Measurements from ENCODE around the gene PAK4.
"Not testable (repeated sequence)": the region's sequence is repeated elsewhere in the genome, so short reads cannot be mapped to it uniquely, and the experiment has no call there.

The PAK4 gene

DNA sequence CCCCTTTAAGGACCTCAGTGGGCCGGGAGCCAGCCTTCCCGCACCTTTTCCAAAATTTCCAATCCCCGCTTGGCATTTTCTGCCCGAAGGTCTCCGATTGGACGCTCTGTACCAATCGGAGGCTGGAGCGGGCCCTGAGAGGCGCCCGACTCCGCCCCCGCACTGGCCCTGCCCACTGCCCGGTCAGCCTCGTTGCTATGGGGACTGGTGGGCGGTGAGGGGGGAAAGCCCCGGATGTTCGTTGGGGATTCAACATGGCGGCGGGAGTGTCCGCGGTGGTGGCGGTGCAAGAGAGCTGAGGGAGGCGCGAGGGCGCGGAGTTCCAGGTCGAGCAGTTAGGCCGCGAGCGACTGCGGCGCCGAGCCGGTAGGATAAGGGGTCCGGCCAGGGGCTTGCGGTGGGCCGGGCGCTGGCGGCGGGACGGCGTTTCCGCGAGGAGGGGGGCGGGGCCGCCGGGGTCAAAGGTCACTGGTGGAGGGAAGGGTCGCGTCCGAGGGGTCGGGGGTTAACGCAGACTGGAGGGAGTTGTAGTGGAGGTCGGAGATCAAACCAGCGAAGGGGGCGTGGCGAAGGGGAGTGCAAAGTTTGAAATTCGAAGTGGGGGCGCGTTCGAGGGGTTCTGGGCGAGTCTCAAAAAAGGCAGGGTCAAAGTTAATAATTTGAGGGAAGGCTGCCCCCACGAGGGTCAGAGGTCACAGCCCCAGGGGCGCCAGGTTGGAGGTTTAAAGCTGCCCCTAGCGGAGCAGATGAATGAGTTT, at the start of gene PAK4:
PAK4 (plus strand) TSS at position 233 of the 758 bp plus-strand sequence. CDS start 43,768 bp downstream, outside the sequence.
- peak; percentile 97 for DNase-seq

DNA sequence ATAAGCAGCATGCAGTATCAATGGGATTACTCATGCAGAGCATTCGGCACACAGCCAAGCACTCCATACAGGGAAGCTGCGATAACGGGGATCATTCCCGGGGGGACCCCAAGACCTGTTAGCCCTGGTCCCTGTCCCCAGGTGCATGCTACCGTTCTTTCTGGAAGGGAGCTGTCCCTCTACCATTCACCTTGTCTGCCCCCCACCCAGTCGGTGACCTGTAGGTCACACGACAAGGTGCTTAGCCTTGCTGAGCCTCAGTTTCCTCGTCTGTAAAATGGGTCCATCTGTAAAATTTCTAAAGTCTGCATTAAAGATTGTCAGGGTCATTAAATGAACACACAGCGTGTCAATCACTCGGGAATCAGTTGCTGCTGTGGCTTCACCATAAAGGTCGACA, 48.3 kb upstream of the PAK4 start:
- no peak for DNase-seq

DNA sequence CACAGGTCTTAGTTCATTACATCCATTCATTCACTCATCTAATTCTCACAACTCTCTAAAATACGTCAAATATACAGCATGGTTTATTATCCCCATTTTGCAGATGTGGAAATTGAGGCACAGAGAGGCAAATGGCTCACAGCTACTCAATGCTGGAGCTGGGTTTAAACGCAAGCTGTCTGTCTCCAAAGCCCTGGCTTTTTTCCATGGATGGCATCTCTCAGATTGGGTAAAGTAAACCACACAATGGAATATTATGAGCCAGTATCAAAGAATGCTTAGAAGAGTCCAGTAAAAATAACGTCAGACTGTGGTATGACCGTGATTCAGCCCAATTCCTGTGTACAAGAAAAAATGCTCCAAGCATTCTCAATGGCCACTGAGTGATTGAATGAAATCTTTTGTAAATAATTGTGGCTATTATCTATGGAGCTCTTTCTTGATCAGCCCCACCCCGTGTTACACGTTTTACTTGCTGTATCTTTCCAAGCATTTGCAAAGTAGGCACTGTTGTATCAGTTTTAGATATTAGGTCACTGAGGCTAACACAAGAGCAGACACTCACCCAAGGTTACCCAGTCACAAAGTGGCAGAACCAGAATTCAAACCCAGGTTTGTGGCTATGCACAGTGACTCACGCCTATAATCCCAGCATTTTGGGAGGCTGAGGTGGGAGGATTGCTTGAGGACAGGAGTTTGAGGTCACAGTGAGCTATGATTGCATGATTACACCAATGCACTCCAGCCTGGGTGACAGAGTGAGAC, 47.0 kb upstream of the PAK4 start:
- DNase-seq, result no peak

DNA sequence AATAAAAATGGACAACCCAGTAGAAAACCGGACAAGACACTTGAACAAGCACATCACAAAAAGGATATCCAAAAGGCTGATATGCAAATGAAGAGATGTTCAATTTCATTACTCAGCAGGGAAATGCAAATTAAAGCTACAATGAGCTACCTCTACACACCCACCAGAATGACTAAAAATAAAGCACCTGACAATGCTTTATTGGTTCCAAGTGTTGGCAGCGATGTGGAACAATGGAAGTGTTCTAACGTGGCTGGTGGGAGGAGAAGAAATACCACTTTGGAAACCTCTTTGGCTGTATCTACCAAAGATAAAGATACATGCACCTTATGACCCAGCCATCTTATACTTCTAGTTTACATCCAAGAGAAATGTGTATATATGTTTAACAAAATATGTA, 45.2 kb upstream of the PAK4 start:
- no peak for DNase-seq

DNA sequence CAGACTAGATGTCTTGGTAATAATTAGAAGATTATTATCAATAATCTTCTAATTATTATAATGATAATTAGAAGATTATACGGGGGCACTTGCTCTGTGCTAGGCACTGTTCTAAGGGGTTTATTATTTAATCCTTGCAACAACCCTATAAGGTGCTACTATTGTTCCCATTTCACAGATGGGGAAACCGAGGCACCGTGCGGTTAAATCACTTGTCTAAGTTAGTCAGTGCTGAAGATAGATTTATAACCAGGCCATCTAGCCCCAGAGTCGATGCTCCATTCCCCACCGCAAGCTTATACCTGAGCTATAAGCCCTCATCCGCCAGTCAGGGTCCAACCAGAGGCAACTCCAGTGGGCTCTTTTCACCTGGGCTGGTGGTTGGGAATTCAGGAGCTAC, 43.4 kb upstream of the PAK4 start:
- DNase-seq, result no peak

DNA sequence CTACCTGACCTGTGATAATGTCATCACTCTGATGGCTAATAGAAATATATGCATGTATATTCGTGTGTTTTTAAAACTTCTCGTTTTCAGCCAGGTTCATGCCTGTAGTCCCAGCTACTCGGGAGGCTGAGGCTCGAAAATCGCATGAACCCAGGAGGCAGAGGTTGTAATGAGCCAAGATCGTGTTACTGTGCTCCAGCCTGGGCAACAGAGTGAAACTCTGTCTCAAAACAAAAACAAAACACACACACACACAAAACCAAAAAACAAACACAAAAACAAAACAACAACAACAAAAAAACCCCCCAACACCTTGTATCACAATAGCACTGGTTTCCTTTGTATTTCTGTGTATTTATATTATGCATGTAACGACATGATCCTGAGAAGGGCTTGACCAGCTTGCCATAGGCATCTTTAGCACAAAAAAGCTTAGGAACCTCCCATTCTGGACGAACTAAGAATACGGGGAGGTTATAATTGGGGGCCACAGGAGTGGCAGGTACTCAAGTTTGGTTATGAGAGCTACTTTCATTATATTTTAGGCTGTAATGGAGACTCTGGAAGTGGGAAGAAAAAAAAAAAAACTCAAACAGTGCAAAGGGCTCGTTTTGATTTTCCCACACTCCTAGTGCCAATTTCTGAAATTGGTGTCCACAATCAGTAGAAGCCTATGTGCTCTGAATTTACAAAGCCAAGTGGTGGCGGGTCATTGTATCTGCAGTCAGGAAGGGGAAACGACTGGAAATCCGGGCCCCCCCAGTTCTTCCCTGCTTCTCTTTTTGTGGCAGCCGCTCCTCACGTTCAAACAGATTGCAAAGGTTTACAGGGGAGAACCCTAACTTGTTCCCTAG, 42.6 kb upstream of the PAK4 start:
- no peak for DNase-seq

DNA sequence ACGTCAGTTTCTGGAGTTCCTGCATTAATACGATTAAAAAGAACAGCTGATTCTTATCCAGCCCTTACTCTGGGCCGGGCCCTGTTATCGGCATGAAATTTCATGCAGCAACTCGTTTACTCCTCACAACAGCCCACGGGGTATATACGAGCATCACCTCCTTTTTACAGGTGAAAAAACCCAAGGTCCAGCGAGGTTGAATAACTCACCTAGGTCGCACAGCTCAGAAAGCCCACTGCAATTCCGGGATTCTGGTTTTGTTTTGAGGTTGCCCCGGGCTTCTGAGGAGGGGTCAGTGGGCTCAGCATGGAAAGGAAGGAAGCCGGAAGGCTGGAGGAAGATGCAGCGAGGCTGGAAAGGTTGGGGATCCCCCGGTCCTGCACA, 42.0 kb upstream of the PAK4 start:
- peak; percentile 10 for DNase-seq

DNA sequence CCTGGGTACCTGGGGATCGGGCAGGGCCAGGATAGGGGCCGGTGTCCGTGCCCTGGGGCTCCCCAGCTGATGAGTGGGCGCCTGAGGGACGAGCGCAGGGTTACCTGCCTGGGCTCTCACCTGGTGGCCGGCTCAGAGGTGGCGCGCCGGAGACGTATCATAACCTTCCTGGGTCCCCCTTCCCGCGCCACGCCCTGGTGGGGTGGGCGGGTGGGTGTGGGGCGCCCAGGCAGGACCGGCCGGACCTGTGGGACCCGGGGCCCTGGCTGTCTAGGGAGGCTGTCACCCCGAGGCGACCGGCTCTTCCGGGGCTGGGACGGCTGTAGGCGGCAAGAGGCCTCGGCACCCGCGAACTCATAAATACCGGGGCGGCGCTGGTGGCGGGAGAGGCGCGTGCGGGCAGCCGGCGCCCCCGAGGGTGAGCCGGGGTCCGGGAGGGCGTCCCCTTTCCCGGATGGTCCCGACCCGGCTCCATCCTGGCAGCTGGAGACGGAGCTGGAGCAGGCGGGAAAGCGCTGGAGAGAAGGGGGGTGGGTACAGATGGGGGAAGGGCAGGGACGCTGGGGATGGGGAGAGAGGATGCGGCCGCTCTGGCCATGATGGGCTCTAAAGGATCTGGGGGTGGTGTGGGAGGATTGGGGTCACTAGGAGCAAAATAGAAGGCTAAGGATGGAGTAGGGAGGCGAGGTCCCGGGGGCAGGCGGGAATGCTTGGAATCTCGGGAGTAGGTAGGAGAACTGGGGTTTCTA, 41.4 kb upstream of the PAK4 start, which contains the start of gene ACP7:
ACP7 (plus strand) TSS at position 386 of the 749 bp plus-strand sequence. CDS start 902 bp downstream, outside the sequence.
- DNase-seq, result peak; percentile 22

DNA sequence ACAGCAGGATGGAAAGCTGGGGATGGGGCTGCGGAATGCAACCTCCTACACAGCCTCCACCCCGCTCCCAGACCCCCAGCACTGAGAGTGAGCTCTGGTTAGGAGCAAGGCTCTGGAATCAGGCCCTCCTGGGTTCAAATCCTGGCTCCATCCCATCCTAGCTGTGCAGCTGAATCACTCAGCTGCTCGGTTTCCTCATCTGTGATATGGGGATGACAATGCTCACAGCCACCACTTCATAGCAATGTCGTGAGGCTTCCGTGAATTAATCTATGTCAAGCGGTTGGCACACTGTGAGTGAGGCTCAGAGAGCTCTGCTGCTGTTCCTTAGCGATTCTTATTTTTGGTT, 40.9 kb upstream of the PAK4 start:
- no peak for DNase-seq

DNA sequence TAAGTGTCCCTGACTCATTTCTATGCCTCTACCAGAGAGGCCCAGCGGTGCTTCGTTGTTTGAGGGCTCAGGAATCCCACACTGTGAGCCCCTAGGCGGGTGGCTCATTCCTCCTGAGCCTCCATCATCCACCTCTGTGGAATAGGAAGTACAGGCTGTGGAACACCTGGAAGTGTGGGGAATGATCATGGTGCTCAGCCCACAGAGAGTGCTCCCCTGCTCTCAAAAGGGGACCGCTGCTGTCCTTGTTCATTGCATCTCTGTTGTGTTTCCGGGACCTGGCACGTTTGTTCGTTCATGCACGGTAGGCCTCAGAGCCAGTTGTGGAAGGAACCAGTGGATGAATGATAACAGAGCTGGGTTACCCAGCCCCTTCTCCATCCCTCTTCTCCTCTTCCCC, 40.2 kb upstream of the PAK4 start:
- DNase-seq, result no peak

DNA sequence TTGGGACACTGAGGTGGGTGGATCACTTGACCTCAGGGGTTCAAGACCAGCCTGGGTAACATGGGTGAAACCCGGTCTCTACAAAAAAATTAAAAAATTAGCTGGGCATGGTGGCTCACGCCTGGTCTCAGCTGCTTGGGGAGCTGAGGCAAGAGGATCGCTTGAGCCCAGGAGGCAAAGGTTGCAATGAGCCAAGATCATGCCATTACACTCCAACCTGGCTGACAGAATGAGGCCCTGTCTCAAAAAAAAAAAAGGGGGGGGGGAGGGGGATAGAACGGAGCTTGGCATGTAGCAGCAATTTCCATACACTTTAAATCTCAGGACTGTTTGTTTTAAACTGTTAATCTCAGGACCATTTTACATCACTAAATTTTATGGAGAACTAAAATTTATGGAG, 39.2 kb upstream of the PAK4 start:
- DNase-seq, result no peak

DNA sequence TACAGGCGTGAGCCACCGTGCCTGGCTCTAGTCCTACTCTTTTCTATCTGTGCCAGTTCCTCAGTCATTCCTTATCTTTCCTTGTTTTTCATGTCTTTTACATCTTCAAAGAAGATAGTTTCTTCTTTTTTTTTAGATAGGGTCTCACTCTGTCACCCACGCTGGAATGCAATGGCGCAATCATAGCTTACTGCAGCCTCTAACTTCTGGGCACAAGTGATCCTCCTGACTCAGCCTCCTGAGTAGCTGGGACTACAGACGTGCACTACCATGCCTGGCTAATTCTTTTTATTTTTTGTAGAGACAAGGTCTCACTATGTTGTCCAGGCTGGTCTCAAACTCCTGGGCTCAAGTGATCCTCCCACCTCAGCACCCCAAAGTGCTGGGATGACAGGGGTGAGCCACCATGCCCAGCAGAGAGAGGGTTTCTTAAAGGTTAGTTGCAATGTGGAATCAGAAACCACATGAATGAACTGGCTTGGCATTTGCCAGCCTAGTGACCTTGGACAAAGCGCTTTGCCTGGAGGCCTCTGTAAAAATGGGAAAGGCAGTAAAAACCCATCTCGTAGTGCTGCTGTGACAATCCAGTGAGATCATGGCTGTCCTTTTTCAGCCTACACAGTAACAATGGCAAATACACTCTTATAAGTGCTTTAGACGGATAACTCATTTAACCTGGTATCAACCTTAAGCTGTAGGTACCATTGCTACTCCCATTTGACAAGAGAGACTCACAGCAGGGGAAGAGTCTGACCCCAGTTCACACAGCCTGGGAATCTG, 37.5 kb upstream of the PAK4 start:
- no peak for DNase-seq

DNA sequence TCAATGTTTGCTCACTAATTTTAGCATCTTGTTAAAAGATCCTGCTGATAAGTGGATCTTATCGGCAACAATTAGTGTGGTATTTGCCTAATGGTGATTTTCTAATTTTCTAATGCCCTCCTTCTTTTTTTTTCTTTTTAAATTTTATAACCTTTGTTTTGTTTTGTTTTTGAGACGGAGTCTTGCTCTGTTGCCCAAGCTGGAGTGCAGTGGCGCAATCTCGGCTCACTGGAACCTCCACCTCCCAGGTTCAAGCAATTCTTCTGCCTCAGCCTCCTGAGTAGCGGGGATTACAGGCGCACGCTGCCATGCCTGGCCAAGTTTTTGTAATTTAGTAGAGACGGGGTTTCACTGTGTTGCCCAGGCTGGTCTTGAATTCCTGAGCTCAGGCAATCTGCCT, 35.6 kb upstream of the PAK4 start:
- not testable (repeated sequence) for DNase-seq

DNA sequence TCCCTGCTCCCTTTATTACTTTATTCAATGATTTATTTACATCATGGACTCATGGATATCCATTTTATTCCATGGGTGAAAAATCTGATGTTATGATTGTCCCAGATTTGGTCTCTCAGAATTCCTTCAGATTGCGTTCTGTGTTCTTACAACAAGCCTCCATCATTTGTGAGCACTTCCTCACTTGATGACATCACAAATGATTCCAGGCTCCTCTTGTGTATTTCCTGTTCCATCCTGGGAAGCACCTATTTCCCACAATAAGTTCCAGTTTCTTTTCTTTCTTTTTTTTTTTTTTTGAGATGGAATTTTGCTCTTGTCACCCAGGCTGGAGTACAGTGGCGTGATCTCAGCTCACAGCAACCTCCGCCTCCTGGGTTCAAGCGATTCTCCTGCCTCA, 34.7 kb upstream of the PAK4 start:
- DNase-seq, result no peak

DNA sequence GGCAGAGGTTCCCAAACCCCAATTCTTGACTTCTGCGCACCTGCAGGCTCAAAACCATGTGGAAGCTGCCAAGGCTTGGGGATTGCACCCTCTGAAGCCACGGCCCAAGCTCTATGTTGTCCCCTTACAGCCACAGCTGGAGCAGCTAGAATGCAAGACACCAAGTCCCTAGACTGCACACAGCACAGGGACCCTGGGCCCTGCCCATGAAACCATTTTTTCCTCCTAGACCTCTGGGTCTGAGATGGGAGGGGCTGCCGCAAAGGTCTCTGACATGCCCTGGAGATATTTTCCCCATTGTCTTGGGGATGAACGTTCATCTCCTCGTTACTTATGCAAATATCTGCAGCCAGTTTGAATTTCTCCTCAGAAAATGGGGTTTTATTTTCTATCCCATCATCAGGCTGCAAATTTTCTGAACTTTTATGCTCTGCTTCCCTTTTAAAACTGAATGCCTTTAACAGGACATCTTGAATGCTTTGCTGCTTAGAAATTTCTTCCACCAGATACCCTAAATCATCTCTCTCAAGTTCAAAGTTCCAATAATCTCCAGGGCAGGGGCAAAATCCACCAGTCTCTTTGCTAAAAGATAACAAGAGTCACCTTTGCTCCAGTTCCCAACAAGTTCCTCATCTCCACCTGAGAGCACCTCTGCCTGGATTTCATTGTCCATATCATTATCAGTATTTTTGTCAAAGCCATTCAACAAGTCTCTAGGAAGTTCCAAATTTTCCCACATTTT, 29.6 kb upstream of the PAK4 start:
- not testable (repeated sequence) for DNase-seq

DNA sequence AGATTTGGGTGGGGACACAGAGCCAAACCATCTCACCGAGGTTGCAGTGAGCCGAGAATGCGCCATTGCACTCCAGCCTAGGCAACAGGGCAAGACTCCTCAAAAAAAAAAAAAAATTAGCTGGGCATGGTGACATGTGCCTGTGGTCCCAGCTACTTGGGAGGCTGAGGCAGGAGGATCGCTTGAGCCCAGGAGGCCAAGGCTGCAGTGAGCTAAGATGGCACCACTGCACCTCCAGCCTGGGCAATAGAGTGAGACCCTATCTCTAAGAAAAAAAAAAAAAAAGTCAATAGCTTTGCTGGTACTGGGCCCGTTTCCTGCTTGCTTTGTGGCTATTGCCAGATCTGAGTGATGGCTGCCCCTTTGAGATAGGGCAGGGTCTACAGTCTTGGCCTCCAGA, 28.3 kb upstream of the PAK4 start:
- no peak for DNase-seq

DNA sequence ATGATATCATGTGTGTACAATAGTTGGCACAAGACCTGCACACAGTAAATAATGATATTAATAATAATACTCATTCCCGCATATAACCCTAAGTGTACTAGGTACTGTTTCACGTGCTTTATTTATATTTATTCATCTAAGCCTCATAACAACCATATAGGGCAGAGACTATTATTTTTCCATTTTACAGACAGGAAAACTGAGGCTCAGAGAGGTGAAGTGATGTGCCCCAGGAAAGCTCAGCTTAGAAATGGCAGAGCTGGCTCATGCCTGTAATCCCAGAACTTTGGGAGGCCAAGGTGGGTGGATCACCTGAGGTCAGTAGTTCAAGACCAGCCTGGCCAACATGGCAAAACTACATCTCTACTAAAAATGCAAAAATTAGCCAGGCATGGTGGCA, 27.9 kb upstream of the PAK4 start:
- DNase-seq, result no peak

DNA sequence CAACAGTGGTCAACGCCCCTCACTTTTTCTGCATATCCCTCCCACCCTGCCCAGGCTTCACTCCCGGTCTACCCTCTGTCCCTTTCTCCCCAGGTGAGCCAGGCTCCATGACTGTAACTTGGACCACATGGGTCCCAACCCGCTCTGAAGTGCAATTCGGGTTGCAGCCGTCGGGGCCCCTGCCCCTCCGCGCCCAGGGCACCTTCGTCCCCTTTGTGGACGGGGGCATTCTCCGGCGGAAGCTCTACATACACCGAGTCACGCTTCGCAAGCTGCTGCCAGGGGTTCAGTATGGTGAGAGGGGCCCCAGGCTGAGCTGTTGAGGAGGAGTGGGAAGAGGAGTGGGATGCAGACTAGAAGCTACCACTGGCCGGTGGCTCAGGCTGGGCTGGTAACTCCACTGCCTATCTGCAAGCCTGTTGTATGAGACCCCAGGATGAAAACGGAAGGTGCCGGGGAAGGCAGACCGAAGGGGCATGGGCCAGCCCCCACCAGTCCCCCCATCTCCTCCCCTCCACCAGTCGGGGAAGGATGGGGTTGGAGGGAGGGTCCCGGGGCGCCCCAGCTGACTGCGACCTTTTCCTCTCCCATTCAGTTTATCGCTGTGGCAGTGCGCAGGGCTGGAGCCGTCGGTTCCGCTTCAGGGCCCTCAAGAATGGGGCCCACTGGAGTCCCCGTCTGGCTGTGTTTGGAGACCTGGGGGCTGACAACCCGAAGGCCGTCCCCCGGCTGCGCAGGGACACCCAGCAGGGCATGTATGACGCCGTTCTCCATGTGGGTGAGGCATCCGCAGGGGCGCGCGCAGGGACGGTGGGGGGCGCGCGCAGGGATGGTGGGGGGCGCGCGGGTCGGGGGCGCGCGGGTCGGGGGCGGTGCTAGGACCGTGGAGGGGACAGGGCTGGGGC, 27.0 kb upstream of the PAK4 start:
- no peak for DNase-seq

DNA sequence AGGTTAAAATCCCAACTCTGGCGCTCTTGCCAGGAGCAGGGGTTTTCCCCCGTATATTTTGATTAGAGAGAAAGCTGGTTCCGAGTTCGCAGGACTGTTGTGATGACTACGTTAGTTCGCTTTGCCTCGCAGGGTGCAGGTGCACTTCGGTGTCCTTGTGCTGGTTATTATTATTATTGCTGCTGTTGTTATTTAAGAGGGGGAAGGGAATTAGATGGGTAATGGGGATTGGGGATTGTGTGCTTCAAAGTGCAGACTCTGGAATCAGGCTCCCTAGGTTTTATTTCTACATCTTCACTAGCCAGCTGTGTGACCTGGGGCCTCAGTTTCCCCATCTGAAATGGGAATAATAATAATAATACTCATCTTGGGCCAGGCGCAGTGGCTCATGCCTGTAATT, 26.2 kb upstream of the PAK4 start:
- no peak for DNase-seq
